Measurements from ENCODE around the gene GRIN1.

Gene GRIN1

DNA sequence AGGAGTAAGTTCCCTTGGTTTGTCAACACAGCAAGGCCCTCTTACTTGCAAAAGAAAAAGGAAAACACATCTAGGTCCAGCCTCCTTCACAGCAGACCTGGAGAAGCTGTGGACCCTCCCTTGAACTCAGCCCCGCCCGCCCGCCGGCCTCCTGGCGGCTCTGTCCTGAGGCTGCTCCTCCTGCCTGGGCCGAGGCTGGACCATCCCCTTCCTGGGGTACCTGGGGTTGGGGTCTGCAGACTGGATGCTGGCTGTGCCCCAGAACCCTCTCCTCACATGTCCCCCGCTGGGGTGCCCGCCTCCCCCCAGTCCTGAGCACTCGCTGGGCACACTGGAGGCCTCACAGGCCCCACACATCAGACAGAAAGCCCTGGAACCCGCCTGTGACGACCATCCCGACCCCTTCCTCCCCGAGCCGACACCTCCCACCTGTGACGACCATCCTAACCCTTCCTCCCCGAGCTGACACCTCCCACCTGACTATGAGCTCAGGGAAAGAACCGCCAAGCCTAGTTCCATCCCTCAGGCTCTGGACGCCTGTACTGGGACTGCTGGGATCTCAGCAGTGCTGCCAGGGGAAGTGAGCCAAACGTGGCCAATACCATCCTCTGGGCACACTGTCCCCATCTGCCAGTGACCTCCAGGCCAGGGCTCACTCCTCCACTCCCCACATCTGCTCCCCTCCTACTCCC lies 40.1 kb downstream of the GRIN1 start:
- TF ChIP-seq, protein P1, sequence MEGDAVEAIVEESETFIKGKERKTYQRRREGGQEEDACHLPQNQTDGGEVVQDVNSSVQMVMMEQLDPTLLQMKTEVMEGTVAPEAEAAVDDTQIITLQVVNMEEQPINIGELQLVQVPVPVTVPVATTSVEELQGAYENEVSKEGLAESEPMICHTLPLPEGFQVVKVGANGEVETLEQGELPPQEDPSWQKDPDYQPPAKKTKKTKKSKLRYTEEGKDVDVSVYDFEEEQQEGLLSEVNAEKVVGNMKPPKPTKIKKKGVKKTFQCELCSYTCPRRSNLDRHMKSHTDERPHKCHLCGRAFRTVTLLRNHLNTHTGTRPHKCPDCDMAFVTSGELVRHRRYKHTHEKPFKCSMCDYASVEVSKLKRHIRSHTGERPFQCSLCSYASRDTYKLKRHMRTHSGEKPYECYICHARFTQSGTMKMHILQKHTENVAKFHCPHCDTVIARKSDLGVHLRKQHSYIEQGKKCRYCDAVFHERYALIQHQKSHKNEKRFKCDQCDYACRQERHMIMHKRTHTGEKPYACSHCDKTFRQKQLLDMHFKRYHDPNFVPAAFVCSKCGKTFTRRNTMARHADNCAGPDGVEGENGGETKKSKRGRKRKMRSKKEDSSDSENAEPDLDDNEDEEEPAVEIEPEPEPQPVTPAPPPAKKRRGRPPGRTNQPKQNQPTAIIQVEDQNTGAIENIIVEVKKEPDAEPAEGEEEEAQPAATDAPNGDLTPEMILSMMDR (conservative IDR thresholded peaks at IDR 0.05; ENCODE audit: control insufficient read depth, insufficient read depth, low read depth, low read length), result no peak
- H3K4me3 ChIP-seq (ENCODE audit: control insufficient read depth, low read depth, low read length), result no peak overlapping the region
- DNase-seq (ENCODE audit: low read depth), result no peak

DNA sequence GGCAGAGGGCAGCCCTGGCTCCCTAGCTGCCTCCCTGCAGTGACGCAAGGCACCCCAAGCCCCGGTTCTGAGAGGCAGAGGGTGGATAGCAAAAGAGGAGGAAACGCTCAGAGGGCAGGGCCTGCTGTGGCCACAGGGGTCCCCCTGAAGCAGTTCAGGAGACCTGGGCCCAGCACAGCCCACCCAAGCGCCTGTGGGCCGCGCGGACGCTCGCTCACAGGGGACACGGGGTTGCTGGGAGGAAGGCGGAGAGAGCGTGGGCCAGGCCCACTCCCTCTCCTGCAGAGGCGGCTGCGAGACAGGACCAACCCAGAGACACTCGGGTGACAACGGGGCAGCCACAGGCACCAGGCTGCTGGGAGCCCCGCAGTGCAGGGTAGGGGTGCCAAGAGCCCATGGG lies 40.8 kb downstream of the GRIN1 start:
- DNase-seq (ENCODE audit: low read depth), result no peak
- TF ChIP-seq, protein P1 (conservative IDR thresholded peaks at IDR 0.05; ENCODE audit: control insufficient read depth, insufficient read depth, low read depth, low read length), result no peak
- no peak overlapping the region for H3K4me3 ChIP-seq (ENCODE audit: control insufficient read depth, low read depth, low read length)

DNA sequence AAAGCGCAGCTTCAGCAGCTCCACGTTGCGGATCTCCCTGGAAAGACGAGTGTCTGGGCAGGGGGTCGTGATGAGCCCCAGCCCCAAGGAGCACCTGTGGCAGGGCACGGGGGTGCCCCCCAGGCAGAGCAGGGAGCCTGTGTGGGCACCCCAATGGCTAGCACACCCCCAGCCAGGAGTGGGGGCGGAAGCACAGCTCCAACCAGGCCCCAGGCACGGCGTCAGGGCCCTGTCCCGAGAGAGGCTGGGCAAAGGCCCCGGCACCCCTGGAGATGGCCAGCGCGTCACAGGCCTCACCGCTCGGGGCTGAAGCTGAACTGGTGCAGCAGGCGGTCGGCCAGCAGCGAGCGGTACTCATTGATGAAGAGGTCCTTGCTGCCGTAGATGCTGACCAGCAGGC lies 41.5 kb downstream of the GRIN1 start:
- no peak overlapping the region for H3K4me3 ChIP-seq (ENCODE audit: control insufficient read depth, low read depth, low read length)
- DNase-seq (ENCODE audit: low read depth), result no peak
- TF ChIP-seq, protein P1 (conservative IDR thresholded peaks at IDR 0.05; ENCODE audit: control insufficient read depth, insufficient read depth, low read depth, low read length), result no peak

DNA sequence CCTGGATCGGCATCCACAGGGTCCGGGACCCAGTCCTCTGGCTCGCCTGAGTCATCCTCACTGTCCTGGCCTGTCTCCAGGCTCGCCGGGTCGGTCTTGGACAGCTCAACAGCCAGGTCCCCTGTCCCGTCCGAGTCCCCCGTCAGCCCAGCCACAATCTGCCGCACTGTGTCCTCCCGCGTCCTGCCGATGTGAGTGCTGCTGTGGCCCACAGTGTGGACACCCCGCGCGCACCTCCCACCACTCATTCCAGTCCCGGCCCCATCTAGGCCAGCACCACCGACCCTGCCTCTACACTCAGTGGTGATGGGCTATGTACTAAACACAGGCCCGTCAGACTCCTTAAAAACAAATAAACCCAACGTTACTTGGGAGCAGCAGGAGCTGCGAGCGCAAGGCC lies 42.7 kb downstream of the GRIN1 start:
- TF ChIP-seq, protein P1 (conservative IDR thresholded peaks at IDR 0.05; ENCODE audit: control insufficient read depth, insufficient read depth, low read depth, low read length), result no peak
- H3K4me3 ChIP-seq (ENCODE audit: control insufficient read depth, low read depth, low read length), result no peak overlapping the region
- DNase-seq (ENCODE audit: low read depth), result no peak

DNA sequence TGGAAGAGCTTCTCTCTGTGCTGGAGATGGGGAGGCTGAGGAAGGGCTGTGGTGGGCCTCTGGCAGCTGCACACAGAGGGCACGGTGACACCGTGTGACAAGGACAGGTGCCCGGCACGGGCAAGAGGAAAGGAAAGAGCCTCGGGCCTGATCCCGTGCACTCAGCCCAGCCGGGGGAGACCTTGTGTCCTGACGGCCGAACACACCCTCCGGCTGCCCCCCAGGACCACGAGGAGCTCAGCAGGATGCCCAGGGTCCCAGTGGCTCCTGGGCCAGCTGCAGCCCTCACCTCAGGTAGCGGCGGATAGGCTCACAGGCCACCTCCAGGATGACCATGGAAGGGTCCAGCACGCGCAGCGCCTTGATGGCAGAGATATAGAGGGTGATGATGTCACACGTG lies 43.9 kb downstream of the GRIN1 start:
- TF ChIP-seq, protein P1 (conservative IDR thresholded peaks at IDR 0.05; ENCODE audit: control insufficient read depth, insufficient read depth, low read depth, low read length), result no peak
- no peak for DNase-seq (ENCODE audit: low read depth)
- no peak overlapping the region for H3K4me3 ChIP-seq (ENCODE audit: control insufficient read depth, low read depth, low read length)

DNA sequence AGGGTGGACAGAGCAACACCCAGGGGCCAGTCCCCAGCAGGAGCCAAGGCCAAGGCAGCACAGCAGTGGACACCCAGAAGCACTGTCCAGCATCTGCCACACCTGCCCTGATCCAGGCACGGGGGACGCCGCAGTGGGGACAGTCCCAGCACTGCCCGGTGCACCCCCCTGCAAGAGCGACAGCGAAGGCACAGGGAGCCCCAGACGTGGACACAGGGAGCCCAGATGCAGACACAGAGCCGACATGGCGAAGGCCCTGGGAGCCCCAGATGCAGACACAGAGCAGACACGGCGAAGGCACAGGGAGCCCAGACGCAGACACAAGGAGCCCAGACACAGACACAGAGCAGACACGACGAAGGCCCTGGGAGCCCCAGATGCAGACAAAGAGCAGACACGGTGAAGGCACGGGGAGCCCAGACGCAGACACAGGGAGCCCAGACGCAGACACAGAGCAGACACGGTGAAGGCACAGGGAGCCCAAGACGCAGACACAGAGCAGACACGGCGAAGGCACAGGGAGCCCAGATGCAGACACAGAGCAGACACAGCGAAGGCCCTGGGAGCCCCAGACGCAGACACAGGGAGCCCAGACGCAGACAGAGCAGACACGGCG lies 45.1 kb downstream of the GRIN1 start:
- no peak overlapping the region for H3K4me3 ChIP-seq (ENCODE audit: control insufficient read depth, low read depth, low read length)
- no peak for DNase-seq (ENCODE audit: low read depth)
- TF ChIP-seq, protein P1 (conservative IDR thresholded peaks at IDR 0.05; ENCODE audit: control insufficient read depth, insufficient read depth, low read depth, low read length), result no peak

All from fibroblast of mammary gland (primary cell).